PC-9 (cell line): ENCODE data around the gene PDE11A.

Experiments
- EZH2 ChIP-seq: fragments of 200-600 bp; sonication (generic); IDR thresholded peaks from 2 replicates; pipeline ENCODE4 v1.8.0; 2017; ENCODE audit warnings: antibody characterized with exemption, low read depth
- TF ChIP-seq, protein P1 (sequence below): fragments of 200-600 bp; sonication (generic); conservative IDR thresholded peaks from 2 replicates; pipeline ENCODE4 v1.6.1; 2017; ENCODE audit warnings: mixed run types, antibody characterized with exemption, mild to moderate bottlenecking, moderate library complexity

- TF ChIP-seq, protein P1, sequence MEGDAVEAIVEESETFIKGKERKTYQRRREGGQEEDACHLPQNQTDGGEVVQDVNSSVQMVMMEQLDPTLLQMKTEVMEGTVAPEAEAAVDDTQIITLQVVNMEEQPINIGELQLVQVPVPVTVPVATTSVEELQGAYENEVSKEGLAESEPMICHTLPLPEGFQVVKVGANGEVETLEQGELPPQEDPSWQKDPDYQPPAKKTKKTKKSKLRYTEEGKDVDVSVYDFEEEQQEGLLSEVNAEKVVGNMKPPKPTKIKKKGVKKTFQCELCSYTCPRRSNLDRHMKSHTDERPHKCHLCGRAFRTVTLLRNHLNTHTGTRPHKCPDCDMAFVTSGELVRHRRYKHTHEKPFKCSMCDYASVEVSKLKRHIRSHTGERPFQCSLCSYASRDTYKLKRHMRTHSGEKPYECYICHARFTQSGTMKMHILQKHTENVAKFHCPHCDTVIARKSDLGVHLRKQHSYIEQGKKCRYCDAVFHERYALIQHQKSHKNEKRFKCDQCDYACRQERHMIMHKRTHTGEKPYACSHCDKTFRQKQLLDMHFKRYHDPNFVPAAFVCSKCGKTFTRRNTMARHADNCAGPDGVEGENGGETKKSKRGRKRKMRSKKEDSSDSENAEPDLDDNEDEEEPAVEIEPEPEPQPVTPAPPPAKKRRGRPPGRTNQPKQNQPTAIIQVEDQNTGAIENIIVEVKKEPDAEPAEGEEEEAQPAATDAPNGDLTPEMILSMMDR, result no peak
- no peak for TF ChIP-seq EZH2
These were observed 425.8 kb downstream of the PDE11A start for GRCh38 chr2:177646791-177647190.
